Measurements from ENCODE around the gene EHD4.

Gene EHD4

GRCh38 chr15:41860049-41860828 lies 112.1 kb downstream of the EHD4 start:
- H3K27ac ChIP-seq (ENCODE audit: low read length), result no peak overlapping the region
- H3K79me2 ChIP-seq (ENCODE audit: low read length), result no peaks in the 10 kb centered on the region
- H3K4me3 ChIP-seq (ENCODE audit: low read length), result no peak overlapping the region
- peak overlapping the region; percentile 5; the same call in 1 of the 2 replicates for H2AFZ ChIP-seq (ENCODE audit: low read depth, low read length)
- no peak overlapping the region for H3K4me2 ChIP-seq (ENCODE audit: low read length)
- no peaks in the 10 kb centered on the region for H3K36me3 ChIP-seq (replicated peaks; ENCODE audit: low read depth, low read length)
- H4K20me1 ChIP-seq (ENCODE audit: insufficient read depth, low read length), result no peaks in the 10 kb centered on the region
- no peaks in the 10 kb centered on the region for H3K9me3 ChIP-seq (ENCODE audit: insufficient read depth, low read length)
- no peaks in the 10 kb centered on the region for H3K4me1 ChIP-seq (ENCODE audit: low read length)
- TF ChIP-seq CTCF (IDR thresholded peaks at IDR 0.05; ENCODE audit: low read depth, low read length), result no peak
- TF ChIP-seq EZH2phosphoT487 (IDR thresholded peaks at IDR 0.05; ENCODE audit: low read depth), result no peak
- H3K9ac ChIP-seq (ENCODE audit: low read length), result no peak overlapping the region
- no peaks in the 10 kb centered on the region for H3K27me3 ChIP-seq (ENCODE audit: low read depth, low read length)

GRCh38 chr15:41858756-41859155 lies 113.6 kb downstream of the EHD4 start:
- Histone ChIP-seq H3K79me2 (ENCODE audit: low read length) (no peaks in the 10 kb centered on the region), H4K20me1 (ENCODE audit: insufficient read depth, low read length) (no peaks in the 10 kb centered on the region), H3K4me2 (ENCODE audit: low read length) (no peak overlapping the region), H3K4me1 (ENCODE audit: low read length) (no peaks in the 10 kb centered on the region), H2AFZ (ENCODE audit: low read depth, low read length) (no peak overlapping the region), H3K27me3 (ENCODE audit: low read depth, low read length) (no peaks in the 10 kb centered on the region), H3K36me3 (replicated peaks; ENCODE audit: low read depth, low read length) (no peaks in the 10 kb centered on the region), H3K27ac (ENCODE audit: low read length) (no peak overlapping the region), H3K9ac (ENCODE audit: low read length) (no peak overlapping the region), H3K9me3 (ENCODE audit: insufficient read depth, low read length) (no peaks in the 10 kb centered on the region), H3K4me3 (ENCODE audit: low read length) (no peak overlapping the region)
- no peak for TF ChIP-seq CTCF (IDR thresholded peaks at IDR 0.05; ENCODE audit: low read depth, low read length)
- no peak for TF ChIP-seq EZH2phosphoT487 (IDR thresholded peaks at IDR 0.05; ENCODE audit: low read depth)

GRCh38 chr15:41857316-41857715 lies 115.0 kb downstream of the EHD4 start:
- Histone ChIP-seq H3K27ac (ENCODE audit: low read length) (no peak overlapping the region), H3K27me3 (ENCODE audit: low read depth, low read length) (no peaks in the 10 kb centered on the region), H4K20me1 (ENCODE audit: insufficient read depth, low read length) (no peaks in the 10 kb centered on the region), H3K9me3 (ENCODE audit: insufficient read depth, low read length) (no peaks in the 10 kb centered on the region), H2AFZ (ENCODE audit: low read depth, low read length) (no peak overlapping the region), H3K9ac (ENCODE audit: low read length) (no peak overlapping the region), H3K4me3 (ENCODE audit: low read length) (no peak overlapping the region), H3K4me2 (ENCODE audit: low read length) (no peak overlapping the region), H3K36me3 (replicated peaks; ENCODE audit: low read depth, low read length) (no peaks in the 10 kb centered on the region), H3K79me2 (ENCODE audit: low read length) (no peaks in the 10 kb centered on the region), H3K4me1 (ENCODE audit: low read length) (no peaks in the 10 kb centered on the region)
- no peak for TF ChIP-seq EZH2phosphoT487 (IDR thresholded peaks at IDR 0.05; ENCODE audit: low read depth)
- TF ChIP-seq CTCF (IDR thresholded peaks at IDR 0.05; ENCODE audit: low read depth, low read length), result no peak

- Histone ChIP-seq H3K36me3 (replicated peaks; ENCODE audit: low read depth, low read length) (no peaks in the 10 kb centered on the region), H4K20me1 (ENCODE audit: insufficient read depth, low read length) (no peaks in the 10 kb centered on the region), H3K4me2 (ENCODE audit: low read length) (no peak overlapping the region), H3K4me3 (ENCODE audit: low read length) (no peak overlapping the region), H3K4me1 (ENCODE audit: low read length) (no peaks in the 10 kb centered on the region), H3K27me3 (ENCODE audit: low read depth, low read length) (no peaks in the 10 kb centered on the region), H2AFZ (ENCODE audit: low read depth, low read length) (no peak overlapping the region), H3K9ac (ENCODE audit: low read length) (no peak overlapping the region), H3K79me2 (ENCODE audit: low read length) (no peaks in the 10 kb centered on the region), H3K27ac (ENCODE audit: low read length) (no peak overlapping the region), H3K9me3 (ENCODE audit: insufficient read depth, low read length) (no peaks in the 10 kb centered on the region)
- TF ChIP-seq EZH2phosphoT487 (IDR thresholded peaks at IDR 0.05; ENCODE audit: low read depth), result no peak
- no peak for TF ChIP-seq CTCF (IDR thresholded peaks at IDR 0.05; ENCODE audit: low read depth, low read length)
Measured at GRCh38 chr15:41856716-41857115, 115.6 kb downstream of the EHD4 start.
